ENCODE results near the gene OTOGL.

GRCh38 chr12:80359703-80360102 is 260.4 kb downstream of the OTOGL start:
- no peak for TF ChIP-seq CTCF (IDR thresholded peaks at IDR 0.05)
- TF ChIP-seq ZFX (IDR thresholded peaks at IDR 0.05; ENCODE audit: borderline replicate concordance), result no peak
